ENCODE measurements around the gene RBMS1.

Gene RBMS1

DNA sequence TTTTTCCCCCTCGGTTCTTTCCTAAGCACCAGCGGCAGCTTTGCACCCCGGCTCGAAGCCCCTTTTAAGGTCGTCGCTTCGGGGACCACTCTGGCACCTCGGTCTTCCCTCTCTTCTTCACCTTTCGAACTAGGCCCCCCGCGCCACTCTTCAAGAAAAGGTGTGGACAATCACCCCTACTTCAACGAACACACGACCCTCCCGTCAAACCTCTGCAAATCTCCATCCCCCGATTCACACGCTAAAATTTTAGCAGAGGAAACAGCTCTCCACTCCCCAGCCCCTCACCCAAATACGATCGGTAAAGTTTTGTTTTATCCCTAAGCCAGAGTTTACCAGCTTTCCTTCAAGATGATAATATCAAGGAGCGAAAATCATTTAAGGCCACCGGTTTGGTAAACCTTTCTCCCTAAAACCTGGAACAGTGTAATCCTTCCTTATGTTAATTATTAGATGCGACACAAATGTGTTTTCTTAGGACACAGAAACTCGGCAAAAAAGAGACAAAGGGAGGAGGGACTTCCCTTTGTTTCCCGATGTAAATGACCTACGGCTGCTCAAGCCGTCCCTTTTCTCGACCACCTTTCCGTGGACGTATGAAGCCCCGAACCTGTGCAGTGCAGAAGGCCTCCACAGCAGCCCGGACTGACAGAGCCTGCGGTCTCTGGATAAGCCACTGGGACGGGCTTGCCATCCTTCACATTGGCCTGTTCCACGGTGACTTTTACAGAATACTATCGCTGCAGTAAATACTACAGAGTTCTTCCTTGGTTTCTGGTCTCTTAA lies 85.2 kb downstream of the RBMS1 start:
- peak overlapping the region; percentile 93 for H3K27ac Mint-ChIP-seq
- no peak for ATAC-seq
- no peaks in the 10 kb centered on the region for H3K27me3 Mint-ChIP-seq

DNA sequence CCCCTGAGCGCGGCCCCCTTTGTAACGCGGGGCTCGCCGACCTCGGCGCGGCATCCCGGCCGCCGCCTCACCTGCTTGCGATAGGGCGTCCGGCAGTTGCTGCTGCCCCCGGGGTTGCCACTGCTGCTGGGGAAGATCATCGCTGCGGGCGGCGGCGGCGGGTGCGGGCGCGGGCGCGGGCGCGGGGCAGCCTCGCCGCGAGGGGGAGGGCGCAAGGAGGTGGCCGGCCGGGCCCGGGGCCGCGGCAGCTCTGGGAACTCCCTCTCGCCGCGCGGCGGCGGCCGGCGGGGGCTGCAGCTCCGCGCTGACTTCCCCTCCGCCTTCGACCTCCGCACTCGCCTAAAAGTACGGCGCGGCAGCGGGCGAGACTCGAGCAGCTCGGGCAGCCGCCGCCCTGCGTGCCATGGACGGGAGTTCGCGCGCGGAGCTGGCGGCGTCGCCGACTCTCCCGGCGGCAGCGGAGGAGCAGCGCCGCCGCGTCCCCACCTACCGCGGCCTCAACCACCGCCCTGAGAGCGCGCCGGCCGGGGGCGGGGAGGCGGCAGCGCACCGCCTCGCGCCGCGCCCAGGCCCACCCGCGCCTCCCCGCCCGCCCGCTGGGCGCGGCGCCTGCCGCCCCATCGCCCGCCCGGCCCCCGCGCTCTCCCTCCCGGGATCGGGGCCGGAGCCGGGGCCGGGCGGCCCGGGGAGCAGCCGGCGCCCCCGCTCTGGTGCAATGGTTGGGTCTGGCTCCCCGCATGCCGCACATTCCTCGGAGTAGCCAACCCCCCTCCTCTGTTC lies 86.0 kb downstream of the RBMS1 start:
- Mint-ChIP-seq H3K4me3 (peak overlapping the region; percentile 86), H3K27ac (peak overlapping the region; percentile 93), H3K4me1 (peaks cover 85% of the 10 kb centered on the region), H3K27me3 (no peaks in the 10 kb centered on the region), H3K9me3 (no peaks in the 10 kb centered on the region), H3K36me3 (ENCODE audit: low read depth) (peaks cover 4% of the 10 kb centered on the region)
- DNase-seq (peak; percentile 65), ATAC-seq (peak; percentile 22)

More for the DNA sequence above, 85.2 kb downstream of the RBMS1 start:
- Mint-ChIP-seq H3K36me3 (ENCODE audit: low read depth) (peaks cover 4% of the 10 kb centered on the region), H3K9me3 (no peaks in the 10 kb centered on the region), H3K4me3 (peak overlapping the region; percentile 80), H3K4me1 (peaks cover 84% of the 10 kb centered on the region)
- DNase-seq = no peak

DNA sequence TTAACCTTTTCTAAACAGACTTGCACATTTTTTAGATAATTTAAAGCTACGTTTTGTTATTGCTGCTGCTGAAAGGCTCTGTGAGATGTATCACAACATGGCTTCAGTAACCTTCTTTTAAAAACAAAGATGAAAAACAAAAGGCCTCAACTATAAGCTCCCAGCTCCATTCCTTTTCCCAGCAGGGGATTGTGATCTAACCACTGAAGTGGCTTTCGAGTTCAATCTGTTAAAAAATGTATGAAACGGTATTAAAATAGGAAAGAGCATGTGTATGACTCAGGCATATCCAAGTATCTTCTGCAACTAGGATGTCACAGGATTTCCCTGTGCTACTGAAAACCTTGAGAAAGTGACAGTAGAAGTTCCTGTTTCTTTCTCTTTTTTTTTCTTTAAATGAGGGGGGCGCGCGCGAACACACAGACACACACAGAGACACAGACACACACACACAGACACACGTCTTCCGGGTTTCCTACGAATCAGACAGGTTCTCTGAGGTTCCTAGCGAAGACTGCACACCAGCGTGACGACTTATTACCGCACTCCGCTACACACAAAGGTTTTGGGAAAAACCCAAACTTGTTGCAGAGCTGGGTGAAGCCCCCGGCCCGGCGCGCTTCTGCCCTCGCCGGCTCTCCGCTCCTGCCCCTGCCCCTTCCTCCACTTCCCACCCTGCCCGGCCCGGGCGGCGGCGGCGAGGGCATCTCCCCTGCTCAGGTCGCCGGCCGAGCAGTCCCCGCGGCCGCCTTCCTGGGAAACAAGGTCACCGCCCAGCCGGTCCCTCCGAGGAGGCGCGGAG lies 86.8 kb downstream of the RBMS1 start:
- no peaks in the 10 kb centered on the region for H3K9me3 Mint-ChIP-seq
- no peaks in the 10 kb centered on the region for H3K27me3 Mint-ChIP-seq
- ATAC-seq (peak; percentile 79), DNase-seq (no peak)
- peak overlapping the region; percentile 89 for H3K27ac Mint-ChIP-seq
- peaks cover 85% of the 10 kb centered on the region for H3K4me1 Mint-ChIP-seq
- peak overlapping the region; percentile 86 for H3K4me3 Mint-ChIP-seq
- H3K36me3 Mint-ChIP-seq (ENCODE audit: low read depth) = peaks cover 4% of the 10 kb centered on the region

DNA sequence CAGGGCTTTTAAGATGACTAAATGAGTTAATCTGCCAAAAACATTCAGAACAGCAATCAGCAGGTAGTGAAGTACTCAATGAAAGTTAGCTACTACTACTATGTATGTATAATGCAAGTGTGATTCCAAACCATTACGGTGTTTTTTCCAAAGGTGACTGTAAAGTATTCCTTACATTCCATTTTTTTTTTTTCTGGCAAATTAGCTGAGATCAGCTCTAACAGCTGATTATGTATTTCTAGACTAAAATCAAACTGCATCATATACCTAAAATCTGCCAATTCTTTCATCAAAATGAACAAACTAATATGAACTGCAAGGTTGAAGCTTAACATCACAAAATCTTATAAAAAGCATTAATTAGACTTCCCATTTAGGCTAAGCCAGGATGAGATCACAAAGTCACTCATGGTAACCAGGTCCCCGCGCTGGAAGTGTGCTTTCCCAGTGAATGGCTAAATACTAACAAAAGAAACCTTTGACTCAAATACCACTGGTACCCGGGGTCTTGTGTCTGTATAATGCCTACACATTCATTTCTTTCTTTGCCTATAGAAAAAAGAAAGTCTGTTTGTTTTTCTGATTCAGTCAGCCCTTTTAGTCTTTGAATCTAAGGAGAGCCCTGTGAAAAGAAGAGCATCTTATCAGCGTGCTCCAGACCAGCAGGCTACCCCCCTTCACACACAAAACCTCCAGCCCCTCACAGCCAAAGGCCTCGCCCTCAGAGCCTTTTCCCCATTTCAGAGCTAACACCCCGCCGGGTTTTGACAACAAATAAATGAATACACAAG lies 88.3 kb downstream of the RBMS1 start:
- ATAC-seq (no peak), DNase-seq (no peak)
- peak overlapping the region; percentile 89 for H3K27ac Mint-ChIP-seq
- no peaks in the 10 kb centered on the region for H3K27me3 Mint-ChIP-seq
- H3K4me3 Mint-ChIP-seq = peak overlapping the region; percentile 86
- no peaks in the 10 kb centered on the region for H3K9me3 Mint-ChIP-seq
- H3K4me1 Mint-ChIP-seq = peaks cover 81% of the 10 kb centered on the region
- H3K36me3 Mint-ChIP-seq (ENCODE audit: low read depth) = peaks cover 5% of the 10 kb centered on the region

DNA sequence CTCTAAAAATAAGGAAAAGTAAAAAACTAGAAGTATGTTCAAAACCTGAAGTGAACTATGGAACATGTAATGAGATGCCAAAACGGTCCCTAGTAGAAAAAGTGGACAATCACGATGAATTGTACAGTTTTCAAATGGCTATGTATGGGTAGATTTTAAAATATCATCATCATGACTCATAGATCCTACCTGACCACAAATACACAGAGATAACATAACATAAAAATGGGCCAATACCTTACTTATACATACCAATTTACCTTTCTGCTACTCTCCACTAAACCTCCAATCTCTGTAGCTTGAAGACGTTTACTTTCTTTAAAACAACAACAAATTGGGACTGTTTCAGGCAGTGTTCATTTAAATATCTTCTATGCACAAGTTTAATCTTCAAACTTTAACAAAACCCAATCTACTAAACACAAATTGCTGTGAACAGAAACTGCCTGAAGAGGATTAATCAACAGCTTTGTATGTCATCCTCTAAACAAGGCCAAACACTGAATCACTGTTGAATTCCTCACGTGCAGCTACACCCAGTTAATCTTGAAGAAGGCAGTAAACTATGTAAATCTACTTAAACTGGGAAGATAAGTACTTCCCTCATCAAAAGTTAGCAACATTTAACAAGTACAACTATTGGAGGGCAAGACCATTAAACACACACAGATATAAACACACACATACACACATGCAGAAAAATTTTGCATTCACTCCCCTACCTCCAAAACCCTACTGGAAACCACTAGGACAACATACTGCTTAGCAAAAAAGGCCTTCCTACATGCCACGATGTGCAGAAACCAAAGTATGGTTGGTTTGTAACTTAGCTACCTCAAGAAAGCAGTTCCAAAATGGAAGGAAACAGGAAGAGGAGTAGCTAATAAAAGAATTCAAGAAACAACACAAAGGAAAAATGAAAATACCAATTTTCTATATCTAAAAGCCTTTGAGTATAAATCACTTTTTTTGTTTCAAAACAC lies 90.3 kb downstream of the RBMS1 start:
- Mint-ChIP-seq H3K9me3 (no peaks in the 10 kb centered on the region), H3K36me3 (ENCODE audit: low read depth) (peaks cover 2% of the 10 kb centered on the region), H3K4me1 (peaks cover 63% of the 10 kb centered on the region), H3K4me3 (peak overlapping the region; percentile 86), H3K27ac (peak overlapping the region; percentile 60), H3K27me3 (no peaks in the 10 kb centered on the region)
- ATAC-seq (no peak), DNase-seq (no peak)

DNA sequence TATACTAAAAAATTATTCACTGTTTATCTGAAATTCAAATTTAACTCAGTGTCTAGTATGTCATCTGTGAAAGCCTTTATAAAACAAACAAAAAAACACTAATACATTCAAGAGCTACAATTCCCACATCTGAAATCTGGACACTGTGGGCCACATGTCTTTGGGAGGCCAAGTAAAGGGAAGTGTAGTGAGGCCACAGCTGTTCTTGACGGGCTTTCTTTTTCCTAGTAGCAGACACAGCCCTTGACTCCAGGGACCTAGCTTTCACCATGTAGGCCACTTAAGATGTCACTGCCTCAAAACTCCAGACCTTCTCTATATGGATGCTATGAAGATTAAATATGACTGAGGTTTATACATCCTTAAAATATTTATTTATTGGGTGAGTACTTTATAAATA lies 91.1 kb downstream of the RBMS1 start:
- no peaks in the 10 kb centered on the region for H3K9me3 Mint-ChIP-seq
- H3K4me1 Mint-ChIP-seq = peaks cover 59% of the 10 kb centered on the region
- no peaks in the 10 kb centered on the region for H3K27me3 Mint-ChIP-seq
- no peak overlapping the region for H3K4me3 Mint-ChIP-seq
- no peak for DNase-seq
- H3K36me3 Mint-ChIP-seq (ENCODE audit: low read depth) = peaks cover 2% of the 10 kb centered on the region
- peak overlapping the region; percentile 60 for H3K27ac Mint-ChIP-seq
- ATAC-seq = no peak

DNA sequence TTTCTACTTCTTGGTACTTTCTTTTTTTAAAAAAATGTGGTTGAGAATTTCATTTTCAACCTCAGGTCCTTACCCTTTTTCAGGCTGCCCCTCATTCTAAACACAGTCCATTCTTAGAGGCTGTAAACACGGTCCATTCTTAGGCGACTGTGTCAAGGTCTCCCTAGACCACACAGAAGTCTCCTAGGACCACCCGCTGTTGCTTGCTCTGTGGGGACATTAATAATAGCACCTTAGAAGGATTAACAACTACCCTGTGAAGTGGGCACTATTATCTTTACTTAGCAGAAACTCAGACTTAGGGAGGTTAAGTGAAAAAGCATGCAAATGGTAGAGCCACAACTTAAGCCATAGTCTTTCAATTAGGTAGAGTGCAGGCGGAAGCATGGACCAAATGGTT lies 91.7 kb downstream of the RBMS1 start:
- Mint-ChIP-seq H3K27ac (peak overlapping the region; percentile 47), H3K36me3 (ENCODE audit: low read depth) (peaks cover 2% of the 10 kb centered on the region), H3K27me3 (no peaks in the 10 kb centered on the region), H3K4me1 (peaks cover 59% of the 10 kb centered on the region), H3K9me3 (no peaks in the 10 kb centered on the region), H3K4me3 (no peak overlapping the region)
- ATAC-seq = no peak
- DNase-seq = no peak

DNA sequence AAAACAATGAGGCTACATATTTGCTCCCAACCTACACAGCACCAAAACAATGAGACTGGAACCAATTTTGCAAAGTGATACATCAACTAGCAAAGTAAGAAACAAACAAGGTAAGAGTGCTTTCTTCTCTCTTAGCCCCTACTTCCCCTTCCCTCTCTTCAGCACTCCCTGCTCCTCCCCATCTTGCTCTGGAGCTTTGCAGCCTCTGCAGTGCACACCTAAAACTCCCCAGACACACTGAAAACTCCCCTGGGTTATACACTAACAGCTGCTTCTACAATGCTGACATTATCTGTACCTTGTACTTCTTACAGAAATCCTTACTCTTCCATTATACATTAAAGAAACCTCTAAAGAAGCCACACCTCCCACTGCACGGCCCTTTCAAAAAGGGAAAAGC lies 93.7 kb downstream of the RBMS1 start:
- peak; percentile 41 for ATAC-seq
- H3K9me3 Mint-ChIP-seq = no peaks in the 10 kb centered on the region
- H3K27me3 Mint-ChIP-seq = no peaks in the 10 kb centered on the region
- H3K4me1 Mint-ChIP-seq = peaks cover 57% of the 10 kb centered on the region
- peak overlapping the region; percentile 18 for H3K4me3 Mint-ChIP-seq
- H3K27ac Mint-ChIP-seq = no peak overlapping the region
- H3K36me3 Mint-ChIP-seq (ENCODE audit: low read depth) = peaks cover 8% of the 10 kb centered on the region
- DNase-seq = no peak

DNA sequence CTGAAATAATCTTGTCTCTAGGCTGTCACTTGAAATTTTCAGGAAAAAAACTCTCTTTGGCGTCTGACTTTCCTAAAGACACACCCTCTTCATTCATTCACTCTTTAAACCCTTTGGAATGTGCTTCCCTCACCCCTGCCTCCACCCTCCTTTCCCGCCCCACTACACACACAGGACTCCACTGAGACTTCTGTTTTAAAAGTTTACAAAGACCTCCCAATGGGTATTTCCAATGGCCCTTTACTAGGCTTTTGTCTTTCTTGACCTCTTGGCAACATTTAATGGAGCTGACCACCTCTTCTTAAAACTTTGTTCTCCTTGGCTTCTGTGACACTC lies 96.1 kb downstream of the RBMS1 start:
- Mint-ChIP-seq H3K36me3 (ENCODE audit: low read depth) (peaks cover 8% of the 10 kb centered on the region), H3K4me3 (no peak overlapping the region), H3K27ac (no peak overlapping the region), H3K4me1 (peaks cover 57% of the 10 kb centered on the region), H3K27me3 (no peaks in the 10 kb centered on the region), H3K9me3 (no peaks in the 10 kb centered on the region)
- no peak for DNase-seq
- no peak for ATAC-seq

DNA sequence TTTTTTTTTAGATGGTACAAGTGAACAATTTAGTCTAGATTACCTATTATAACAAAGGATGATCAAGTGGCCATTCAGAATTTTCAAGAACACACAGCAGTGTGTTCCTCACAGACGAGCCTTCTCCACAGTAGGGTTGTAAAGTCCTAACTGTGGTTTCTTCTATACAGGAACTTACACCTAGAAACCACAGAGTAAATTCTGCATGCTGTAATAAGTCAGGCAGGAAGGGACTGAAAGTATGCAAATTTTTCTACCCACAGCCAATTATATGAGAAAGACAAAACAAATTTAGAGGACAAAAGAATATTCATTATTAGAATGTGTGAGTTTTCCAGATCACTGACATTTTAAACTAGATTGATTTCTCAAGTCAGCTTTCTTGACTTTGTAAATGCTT lies 99.5 kb downstream of the RBMS1 start:
- DNase-seq (no peak), ATAC-seq (peak; percentile 95)
- Mint-ChIP-seq H3K4me3 (peak overlapping the region; percentile 51), H3K27me3 (no peaks in the 10 kb centered on the region), H3K4me1 (peaks cover 69% of the 10 kb centered on the region), H3K36me3 (ENCODE audit: low read depth) (peaks cover 8% of the 10 kb centered on the region), H3K27ac (peak overlapping the region; percentile 63), H3K9me3 (no peaks in the 10 kb centered on the region)

DNA sequence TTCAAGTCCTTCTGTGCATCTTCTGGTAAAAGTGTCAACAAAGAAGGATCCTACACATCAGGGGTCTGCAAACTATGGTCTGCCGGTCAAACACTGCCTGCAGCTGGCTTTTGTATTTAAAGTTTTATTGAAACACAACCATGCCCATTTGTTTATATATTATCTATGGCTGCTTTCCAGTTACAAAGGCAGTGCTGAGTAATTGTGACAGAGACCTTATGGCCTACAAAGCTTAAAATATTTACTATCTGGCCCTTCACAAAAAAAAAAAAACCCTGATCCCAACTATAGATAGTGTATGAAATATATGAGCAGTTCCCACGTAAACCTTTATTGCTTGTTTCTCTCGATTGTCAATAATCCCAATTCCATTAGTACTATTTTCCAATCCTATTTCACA lies 101.4 kb downstream of the RBMS1 start:
- Mint-ChIP-seq H3K27me3 (no peaks in the 10 kb centered on the region), H3K4me1 (peaks cover 88% of the 10 kb centered on the region), H3K9me3 (no peaks in the 10 kb centered on the region), H3K27ac (no peak overlapping the region), H3K4me3 (no peak overlapping the region), H3K36me3 (ENCODE audit: low read depth) (peaks cover 8% of the 10 kb centered on the region)
- no peak for ATAC-seq
- DNase-seq = no peak

DNA sequence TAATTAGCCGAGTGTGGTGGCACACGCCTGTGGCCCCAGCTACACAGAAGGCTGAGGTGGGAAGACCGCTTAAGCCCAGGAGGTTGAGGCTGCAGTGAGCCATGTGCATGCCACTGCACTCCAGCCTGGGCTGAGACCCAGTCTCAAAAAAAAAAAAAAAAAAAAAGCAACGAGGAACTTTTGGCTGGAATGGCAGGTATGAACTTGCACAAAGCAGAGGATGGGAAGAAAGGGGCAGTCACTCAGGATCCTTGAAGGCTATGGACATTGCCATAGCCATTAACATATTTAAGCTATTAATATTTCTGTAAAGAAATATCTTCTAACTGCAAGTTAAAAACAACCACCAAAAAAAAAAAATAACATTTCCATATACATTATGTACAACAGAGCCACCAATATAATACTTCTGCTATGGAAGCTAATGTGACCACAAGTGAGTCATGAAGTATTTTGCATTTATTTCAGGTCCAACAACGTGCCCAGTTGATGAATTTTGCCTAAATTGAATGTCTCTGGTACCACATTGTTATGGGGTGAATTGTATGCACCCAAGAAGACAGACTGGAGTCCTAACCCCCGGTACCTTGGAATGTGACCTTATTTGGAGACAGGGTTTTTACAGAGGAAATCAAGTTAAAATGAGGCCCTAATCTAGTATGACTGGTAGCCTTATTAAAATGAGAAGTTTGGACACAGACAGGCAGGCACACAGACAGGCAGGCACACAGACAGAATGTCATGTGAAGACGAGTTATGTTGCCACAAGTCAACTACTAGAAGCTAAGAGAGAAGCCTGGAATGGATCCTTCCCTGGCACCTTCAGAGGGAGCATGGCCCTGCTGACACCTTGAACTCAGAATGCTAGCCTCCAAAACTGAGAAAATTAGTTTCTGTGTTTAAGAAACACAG lies 102.8 kb downstream of the RBMS1 start:
- ATAC-seq = peak; percentile 27
- Mint-ChIP-seq H3K27me3 (no peaks in the 10 kb centered on the region), H3K4me3 (no peak overlapping the region), H3K27ac (peak overlapping the region; percentile 70), H3K36me3 (ENCODE audit: low read depth) (peaks cover 5% of the 10 kb centered on the region), H3K4me1 (peaks cover 92% of the 10 kb centered on the region), H3K9me3 (no peaks in the 10 kb centered on the region)
- no peak for DNase-seq
